ENCODE measurements around the gene CABCOCO1. TPM values are rescaled to one million over a fixed set of nuclear protein-coding genes. Genes with fewer than 3 reads are reported as not detected.

Gene CABCOCO1
- total RNA-seq, 4 donors from 2014 or later, result not detected

GRCh38 chr10:61752111-61753011 is 89.6 kb downstream of the CABCOCO1 start:
- H3K4me1 ChIP-seq, result peaks cover 54% of the 10 kb centered on the region
- 39% methylated on average over 6 of the region's 6 CpGs for WGBS
- H3K27ac ChIP-seq, result no peak overlapping the region
- no peak for DNase-seq (ENCODE audit: low spot score in 2 of 2)
- no peak for TF ChIP-seq POLR2AphosphoS5 (IDR thresholded peaks at IDR 0.05)
- TF ChIP-seq POLR2A (IDR thresholded peaks at IDR 0.05), result no peak
- no peak for TF ChIP-seq EP300 (IDR thresholded peaks at IDR 0.05)
- TF ChIP-seq CTCF (IDR thresholded peaks at IDR 0.05), result no peak
- H3K9me3 ChIP-seq, result no peaks in the 10 kb centered on the region
- no peak overlapping the region for H3K4me3 ChIP-seq
- no peaks in the 10 kb centered on the region for H3K36me3 ChIP-seq
- H3K27me3 ChIP-seq, result no peaks in the 10 kb centered on the region

- Histone ChIP-seq H3K4me3 (no peak overlapping the region), H3K4me1 (peaks cover 58% of the 10 kb centered on the region), H3K9me3 (no peaks in the 10 kb centered on the region), H3K27me3 (no peaks in the 10 kb centered on the region), H3K36me3 (no peaks in the 10 kb centered on the region), H3K27ac (no peak overlapping the region)
- 84% methylated on average over 3 of the region's 3 CpGs for WGBS
- DNase-seq (ENCODE audit: low spot score in 2 of 2), result no peak
- TF ChIP-seq POLR2A (IDR thresholded peaks at IDR 0.05) (no peak), POLR2AphosphoS5 (IDR thresholded peaks at IDR 0.05) (no peak), CTCF (IDR thresholded peaks at IDR 0.05) (no peak), EP300 (IDR thresholded peaks at IDR 0.05) (no peak)
Measured at GRCh38 chr10:61753453-61753852, 90.7 kb downstream of the CABCOCO1 start.

GRCh38 chr10:61754587-61755550 is 92.1 kb downstream of the CABCOCO1 start:
- WGBS, result 30% methylated on average over 4 of the region's 4 CpGs
- Histone ChIP-seq H3K9me3 (no peaks in the 10 kb centered on the region), H3K36me3 (no peaks in the 10 kb centered on the region), H3K4me3 (no peak overlapping the region), H3K27me3 (no peaks in the 10 kb centered on the region), H3K27ac (peak overlapping the region; percentile 31), H3K4me1 (peaks cover 58% of the 10 kb centered on the region)
- TF ChIP-seq POLR2AphosphoS5 (IDR thresholded peaks at IDR 0.05), result no peak
- no peak for TF ChIP-seq POLR2A (IDR thresholded peaks at IDR 0.05)
- no peak for TF ChIP-seq EP300 (IDR thresholded peaks at IDR 0.05)
- TF ChIP-seq CTCF (IDR thresholded peaks at IDR 0.05), result no peak
- no peak for DNase-seq (ENCODE audit: low spot score in 2 of 2)

GRCh38 chr10:61757001-61757400 is 94.3 kb downstream of the CABCOCO1 start:
- TF ChIP-seq EP300 (IDR thresholded peaks at IDR 0.05) (no peak), CTCF (IDR thresholded peaks at IDR 0.05) (no peak), POLR2AphosphoS5 (IDR thresholded peaks at IDR 0.05) (no peak), POLR2A (IDR thresholded peaks at IDR 0.05) (no peak)
- Histone ChIP-seq H3K36me3 (no peaks in the 10 kb centered on the region), H3K9me3 (no peaks in the 10 kb centered on the region), H3K4me1 (peaks cover 60% of the 10 kb centered on the region), H3K27me3 (no peaks in the 10 kb centered on the region), H3K4me3 (no peak overlapping the region), H3K27ac (no peak overlapping the region)
- no peak for DNase-seq (ENCODE audit: low spot score in 2 of 2)
- WGBS, result 60% methylated on average over 3 of the region's 3 CpGs
